HG03469 (cell line): ENCODE data around the gene TBC1D16.
"Not testable (repeated sequence)": the region's sequence is repeated elsewhere in the genome, so short reads cannot be mapped to it uniquely, and the experiment has no call there.

Experiments used
- ATAC-seq: cut with Tn5 transposase; IDR thresholded peaks from one replicate; pipeline ENCODE4 v1.9.1; 2021; ENCODE audit warnings: mild to moderate bottlenecking, moderate library complexity, moderate number of reproducible peaks; ENCODE audit not compliant: unreplicated experiment

TBC1D16 gene

DNA sequence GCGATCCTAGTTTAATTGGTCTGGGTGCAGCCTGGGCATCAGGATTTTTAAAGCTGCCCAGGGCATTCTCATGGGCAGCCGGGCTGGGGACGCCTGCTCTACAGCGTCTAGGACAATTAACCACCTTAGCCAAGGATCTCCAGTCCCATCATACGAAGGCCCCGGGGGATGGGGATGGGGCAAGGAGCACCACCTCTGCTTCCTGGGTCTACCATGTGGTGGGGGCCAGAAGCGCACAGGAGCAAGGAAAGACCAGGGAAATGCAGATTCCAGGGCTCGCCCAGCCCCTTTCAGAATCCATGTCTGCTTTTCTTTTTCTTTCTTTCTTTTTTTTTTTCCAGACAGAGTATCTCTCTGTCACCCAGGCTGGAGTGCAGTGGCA is 29.3 kb downstream of the TBC1D16 start:
- ATAC-seq = no peak

DNA sequence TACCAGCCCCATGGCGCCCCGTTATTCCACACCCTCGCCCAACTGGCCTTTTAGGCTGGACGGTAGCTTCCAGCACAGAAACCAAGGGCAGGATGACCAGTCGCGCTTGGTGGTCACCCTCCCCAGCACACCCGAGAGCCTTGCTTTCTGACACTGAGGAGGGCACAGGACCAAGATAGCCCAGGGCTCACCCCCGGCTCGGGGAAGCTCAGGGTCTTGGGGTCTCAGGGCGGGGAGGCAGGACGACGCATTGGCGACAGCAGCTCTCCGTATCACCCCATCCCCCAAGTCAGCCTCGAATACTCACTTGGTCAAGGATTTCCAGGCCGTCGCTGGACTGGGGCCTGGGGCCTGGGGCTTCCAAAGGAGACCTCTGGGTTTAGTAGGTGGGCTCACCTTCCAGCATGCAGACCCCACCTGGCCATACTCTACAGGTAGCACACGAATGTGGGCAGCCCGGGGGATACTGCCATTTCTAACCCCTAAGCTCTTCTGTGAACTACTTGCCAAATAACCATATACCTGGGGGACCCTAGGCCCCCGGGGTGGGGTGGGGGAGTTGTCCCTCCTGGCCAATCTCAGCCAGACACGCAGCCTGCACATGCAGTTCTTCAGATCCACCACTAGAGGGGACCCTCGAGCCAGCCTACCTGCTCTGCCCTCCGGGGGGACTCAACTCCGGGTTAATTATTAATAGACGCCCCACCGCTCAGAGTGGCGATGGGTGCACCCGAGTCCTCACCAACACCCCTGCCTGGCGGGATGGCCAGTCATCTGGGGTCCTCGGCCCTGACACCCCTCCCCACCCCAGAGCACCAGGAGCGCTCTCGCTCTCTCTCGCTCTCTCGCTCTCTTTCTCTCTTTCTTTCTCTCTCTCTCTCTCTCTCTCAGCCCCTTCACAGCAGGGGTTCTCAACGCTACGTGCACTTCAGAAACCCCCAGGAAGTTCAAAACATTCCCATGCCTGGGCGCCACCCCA is 30.0 kb downstream of the TBC1D16 start:
- no peak for ATAC-seq

- no peak for ATAC-seq
Measured at GRCh38 chr17:80003969-80004368, 31.7 kb downstream of the TBC1D16 start.

DNA sequence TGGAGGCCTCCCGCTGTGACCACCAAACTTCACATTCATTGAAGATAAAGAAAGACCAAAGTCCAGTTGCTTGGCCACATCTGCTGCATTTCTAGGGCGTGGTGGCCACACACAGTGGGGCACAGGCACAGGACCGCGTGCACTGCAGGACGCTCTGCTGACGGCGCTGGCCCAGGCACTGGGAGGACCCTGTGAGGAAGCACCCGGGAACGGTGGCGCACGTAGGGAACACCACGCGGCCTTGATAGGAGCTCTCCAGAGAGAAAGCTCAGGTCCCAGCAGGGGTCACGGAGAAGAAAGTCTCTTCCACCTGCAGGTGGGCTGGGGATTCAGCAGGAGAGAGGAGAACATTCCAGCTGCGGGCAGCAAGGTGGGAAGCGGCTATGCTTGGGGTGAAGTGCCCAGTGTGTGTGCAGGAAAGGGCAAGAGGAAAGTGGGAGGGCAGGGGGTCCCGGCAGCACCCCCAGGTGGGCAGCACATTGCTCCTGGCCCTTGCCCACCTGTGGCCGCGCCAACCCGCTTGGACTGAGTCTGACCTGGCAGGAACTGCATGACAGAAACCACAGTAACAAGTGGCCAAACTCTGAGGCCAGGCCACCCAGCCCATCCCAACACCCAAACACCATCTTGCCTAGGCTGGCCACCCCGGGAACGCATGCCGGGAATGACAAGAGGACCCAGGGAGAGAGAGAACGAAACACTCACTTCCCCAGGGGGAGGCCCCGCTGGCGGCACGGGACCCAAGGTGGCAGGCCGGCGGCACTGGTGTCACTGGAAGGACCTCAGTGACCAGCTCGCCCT is 32.8 kb downstream of the TBC1D16 start:
- ATAC-seq = no peak

DNA sequence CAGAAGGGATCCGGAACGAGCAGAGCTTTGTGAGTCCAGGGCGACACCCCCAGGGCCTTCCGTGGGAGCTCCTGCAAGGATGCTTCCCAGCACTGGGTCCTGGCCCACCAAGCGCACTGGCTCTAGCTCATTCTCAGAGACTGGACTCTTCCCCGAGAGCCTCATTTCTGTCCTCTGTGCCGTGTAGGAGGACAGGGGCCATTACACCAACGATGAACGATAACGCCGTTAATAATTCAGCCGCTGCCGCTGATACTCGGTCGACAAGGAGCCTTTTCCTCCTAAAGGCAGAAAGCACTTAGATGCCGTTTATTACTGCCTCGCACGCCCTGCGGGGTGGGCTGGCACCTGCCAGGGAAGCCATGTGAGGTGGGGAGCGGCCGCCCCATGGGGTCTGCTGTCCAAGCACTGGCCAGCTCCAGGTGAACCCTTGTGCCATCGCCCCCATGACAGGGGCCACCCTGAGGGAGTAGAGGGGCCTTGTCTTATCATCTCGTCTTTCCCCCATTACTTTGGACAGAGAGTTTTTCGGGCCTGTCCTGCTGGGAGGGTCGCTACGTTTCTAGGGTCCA is 33.5 kb downstream of the TBC1D16 start:
- ATAC-seq = no peak

- ATAC-seq = no peak
Measured at GRCh38 chr17:80000981-80001775, 34.5 kb downstream of the TBC1D16 start.

- ATAC-seq = no peak
Measured at GRCh38 chr17:80000136-80000535, 35.5 kb downstream of the TBC1D16 start.

DNA sequence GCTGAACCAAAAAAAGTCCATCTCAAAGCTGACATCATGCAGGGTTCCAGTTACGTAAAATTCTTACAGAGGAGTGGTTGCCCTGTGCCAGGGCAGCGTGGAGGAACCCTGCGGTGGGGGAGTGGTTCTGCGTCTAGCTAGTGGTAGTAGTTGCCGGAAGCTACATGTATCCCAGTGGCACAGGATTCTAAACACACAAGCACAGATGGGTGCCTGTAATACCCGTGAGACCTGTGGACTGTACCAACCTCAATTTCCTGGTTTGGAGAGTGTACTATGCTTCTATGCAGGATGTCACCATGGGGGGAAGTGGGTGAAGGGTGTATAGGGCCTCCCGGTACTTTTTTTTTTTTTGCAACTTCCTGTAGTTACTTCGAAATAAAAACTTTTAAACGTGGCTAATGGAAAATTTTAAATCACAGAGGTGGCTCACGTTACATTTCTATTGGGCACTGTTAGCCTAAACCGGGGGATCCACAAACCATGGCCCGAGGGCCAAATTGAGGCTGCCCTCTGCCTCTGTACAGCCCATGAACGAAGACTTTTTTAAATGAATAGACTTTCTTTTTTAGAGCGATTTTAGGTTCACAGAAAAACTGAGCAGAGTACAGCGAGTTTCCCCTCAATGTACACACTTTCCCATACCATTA is 38.5 kb downstream of the TBC1D16 start:
- ATAC-seq = no peak

GRCh38 chr17:79996291-79996690 is 39.4 kb downstream of the TBC1D16 start:
- no peak for ATAC-seq

- ATAC-seq = no peak
Measured at GRCh38 chr17:79995696-79996095, 40.0 kb downstream of the TBC1D16 start.

DNA sequence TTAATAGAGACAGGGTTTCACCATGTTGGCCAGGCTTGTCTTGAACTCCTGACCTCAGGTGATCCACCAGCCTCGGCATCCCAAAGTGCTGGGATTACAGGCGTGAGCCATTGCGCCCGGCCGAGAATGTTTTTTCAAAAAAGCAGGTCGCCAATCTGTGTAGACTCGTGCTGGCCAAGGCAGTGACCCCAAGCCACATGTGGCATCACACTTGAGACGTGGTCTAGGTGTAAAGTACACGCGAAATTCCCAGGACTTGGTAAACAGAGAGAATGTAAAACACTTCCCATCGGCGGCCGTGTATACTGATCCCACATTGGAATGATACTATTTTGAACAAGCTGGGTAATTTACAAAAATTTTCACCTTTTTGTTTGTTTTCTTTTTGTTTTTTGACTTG is 41.1 kb downstream of the TBC1D16 start:
- no peak for ATAC-seq

DNA sequence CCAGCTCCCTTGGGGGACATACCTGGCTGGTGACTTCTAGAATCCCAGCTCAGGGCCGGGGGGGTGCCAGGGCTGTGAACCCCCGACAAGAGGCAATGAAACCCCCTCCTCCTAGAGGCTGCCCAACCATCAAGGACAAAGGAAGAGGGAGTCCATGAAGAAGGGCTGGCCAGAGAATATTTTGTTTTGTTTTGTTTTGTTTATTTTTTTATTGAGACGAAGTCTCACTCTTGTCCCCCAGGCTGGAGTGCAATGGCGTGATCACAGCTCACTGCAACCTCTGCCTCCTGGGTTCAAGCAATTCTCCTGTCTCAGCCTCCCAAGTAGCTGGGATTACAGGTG is 41.5 kb downstream of the TBC1D16 start:
- not testable (repeated sequence) for ATAC-seq

DNA sequence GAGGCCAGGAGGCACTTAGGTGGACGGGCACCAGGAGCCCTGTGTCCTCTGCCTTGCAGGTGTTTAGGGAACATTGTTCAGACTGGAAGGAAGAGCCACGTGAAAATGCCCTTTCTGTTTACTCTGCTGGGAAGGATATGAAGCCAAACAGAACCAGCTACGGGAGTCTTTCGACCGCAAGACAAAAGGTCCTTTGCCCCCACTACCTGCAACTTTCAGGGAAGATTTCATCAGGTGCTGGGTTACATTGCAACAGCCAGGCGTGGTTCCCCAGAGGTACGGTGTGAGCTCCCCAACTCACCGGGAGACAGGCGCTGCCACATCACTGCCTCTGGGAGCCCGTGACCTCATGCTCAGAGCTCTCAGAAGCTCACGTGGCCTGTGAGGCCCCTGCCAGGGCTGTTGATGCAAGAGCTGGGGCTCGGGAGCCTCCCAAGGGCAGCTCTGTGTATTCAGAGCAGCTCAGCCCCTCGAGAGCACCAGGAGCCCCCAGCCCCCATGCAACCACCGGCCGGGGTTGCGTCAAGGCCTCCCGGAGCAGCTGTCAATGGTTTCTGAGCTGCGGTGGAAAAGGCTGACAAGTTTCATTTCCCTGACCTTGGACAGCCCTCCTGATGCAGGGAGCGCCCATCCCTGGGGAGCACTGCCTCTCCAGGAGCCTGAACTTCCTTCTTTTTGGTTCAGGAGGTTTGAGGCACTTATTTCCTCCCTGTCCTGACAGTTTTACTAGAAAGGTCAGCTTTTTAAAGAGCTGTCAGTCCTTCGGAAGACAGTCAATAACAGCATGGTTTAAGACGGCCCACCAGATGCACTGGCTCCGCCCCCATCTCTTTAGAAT is 42.1 kb downstream of the TBC1D16 start:
- ATAC-seq = no peak

DNA sequence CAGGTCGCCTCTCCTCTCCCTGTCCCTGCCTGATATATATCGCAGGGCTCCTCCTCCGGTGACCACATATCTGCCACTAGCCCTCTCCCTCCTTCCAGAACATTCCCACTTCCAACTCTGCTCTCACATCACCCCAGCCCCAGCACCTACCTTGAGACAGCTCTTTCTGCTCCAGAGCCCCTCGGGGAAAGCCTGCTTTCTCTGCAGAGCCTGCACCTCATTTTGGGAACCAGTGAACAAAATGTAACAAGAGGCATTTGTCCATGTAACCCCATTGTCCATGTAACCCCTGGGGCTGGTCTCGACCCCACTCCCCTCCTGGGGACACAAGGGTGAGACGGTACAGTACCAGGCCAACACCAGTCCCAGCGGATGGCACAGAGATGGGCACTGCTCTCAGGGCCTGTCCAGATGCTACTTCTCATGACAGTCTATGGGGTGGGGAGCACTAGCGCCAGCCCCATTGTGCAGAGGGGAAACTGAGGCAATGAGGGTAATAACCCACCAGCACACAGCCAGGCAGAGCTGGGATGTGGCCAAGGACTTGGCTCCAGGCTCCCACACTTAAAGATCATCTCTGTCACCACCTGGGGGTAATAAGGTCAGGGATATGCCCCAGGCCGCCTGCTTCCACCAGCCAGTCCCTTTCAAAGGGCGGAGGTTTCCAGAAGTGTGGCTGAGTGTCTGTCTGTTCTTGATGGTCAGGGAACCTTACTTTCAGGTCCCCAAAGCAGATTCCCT is 42.9 kb downstream of the TBC1D16 start:
- no peak for ATAC-seq

- ATAC-seq = no peak
Measured at GRCh38 chr17:79991924-79992648, 43.6 kb downstream of the TBC1D16 start.

- ATAC-seq = no peak
Measured at GRCh38 chr17:79991140-79991923, 44.3 kb downstream of the TBC1D16 start.

- no peak for ATAC-seq
Measured at GRCh38 chr17:79990704-79991103, 45.0 kb downstream of the TBC1D16 start.
